Ectodermal cell (in vitro differentiated cells): ENCODE data around the gene CTBP2.

Experiments used
- H3K27ac ChIP-seq: 2 replicates; pipeline ENCODE4 v1.7.0; 2013; ENCODE audit warnings: mild to moderate bottlenecking, low read depth, low read length; ENCODE audit not compliant: insufficient read depth, poor library complexity, severe bottlenecking
- H3K27me3 ChIP-seq: 2 replicates; pipeline ENCODE4 v1.7.0; 2013; ENCODE audit warnings: mild to moderate bottlenecking, low read length; ENCODE audit not compliant: insufficient read depth, control insufficient read depth, poor library complexity, severe bottlenecking
- H3K36me3 ChIP-seq: one replicate; pipeline ENCODE4 v1.7.0; 2013; ENCODE audit warnings: low read length; ENCODE audit not compliant: control insufficient read depth, insufficient read depth
- H3K4me1 ChIP-seq: one replicate; pipeline ENCODE4 v1.7.0; 2013; ENCODE audit warnings: low read length; ENCODE audit not compliant: control insufficient read depth, insufficient read depth
- H3K4me3 ChIP-seq: 2 replicates; pipeline ENCODE4 v1.7.0; 2013; ENCODE audit warnings: low read depth, low read length, control low read depth; ENCODE audit not compliant: insufficient read depth
- H3K9me3 ChIP-seq: 2 replicates; pipeline ENCODE4 v1.7.0; 2013; ENCODE audit warnings: mild to moderate bottlenecking, low read length, moderate library complexity; ENCODE audit not compliant: control insufficient read depth
- WGBS, 2 experiments: methylation state at CpG; one replicate each; pipeline ENCODE4 v1.1.7; 2013; ENCODE audit warnings: missing lambda C conversion rate in 2 of 2; 5-methylcytosine and 5-hydroxymethylcytosine counted together

Gene CTBP2

DNA sequence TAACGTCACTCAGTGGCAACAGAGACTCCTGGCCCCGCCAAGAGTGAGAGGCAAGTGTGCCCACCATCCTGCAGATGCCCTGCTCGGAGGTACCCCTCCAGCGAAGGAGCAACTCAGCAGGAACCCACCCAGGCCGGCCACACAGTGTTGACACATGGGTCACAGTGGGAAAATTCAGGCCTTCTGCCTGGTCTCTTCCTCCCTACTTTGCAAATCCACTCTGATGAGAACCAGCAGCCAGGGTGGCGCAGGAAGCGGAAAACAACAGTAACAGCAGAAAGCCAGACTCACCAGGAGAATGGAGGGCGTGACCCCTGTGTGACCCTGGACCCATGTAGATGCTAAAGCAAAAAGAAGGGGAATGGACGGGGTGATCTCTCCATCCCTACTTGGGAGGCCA lies 53.8 kb downstream of the CTBP2 start:
- Histone ChIP-seq H3K36me3 (peaks cover 23% of the 10 kb centered on the region), H3K4me1 (no peaks in the 10 kb centered on the region), H3K9me3 (no peaks in the 10 kb centered on the region), H3K4me3 (no peak overlapping the region), H3K27ac (no peak overlapping the region), H3K27me3 (no peaks in the 10 kb centered on the region)
- WGBS, 2 experiments, result 92 to 96% methylated on average over 9 of the region's 9 CpGs

DNA sequence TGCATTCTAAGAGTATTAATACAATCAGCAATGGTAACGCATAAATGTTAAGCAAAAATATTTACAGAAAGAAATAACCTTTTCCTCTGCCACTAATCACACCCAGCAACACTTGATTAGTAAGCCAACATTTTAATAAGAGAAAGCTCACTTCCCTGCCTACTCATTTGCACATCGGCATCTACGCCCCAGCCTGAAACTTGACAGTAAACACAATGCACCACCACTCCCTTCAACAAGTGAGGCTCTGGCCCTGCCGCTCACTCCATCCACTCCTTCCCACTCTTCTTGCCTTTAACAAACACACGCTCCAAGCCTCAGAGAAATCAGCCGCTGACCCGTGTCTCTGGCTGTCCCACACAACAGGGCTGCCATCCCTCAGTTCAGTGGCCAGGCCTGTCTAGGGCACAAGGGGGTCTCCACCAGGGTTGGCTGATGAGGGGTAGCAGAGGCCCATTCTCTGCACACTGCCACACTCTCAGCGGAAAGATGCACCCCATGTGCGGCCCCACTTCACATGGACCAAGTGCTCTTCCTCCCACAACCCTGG lies 54.6 kb downstream of the CTBP2 start:
- Histone ChIP-seq H3K36me3 (peaks cover 23% of the 10 kb centered on the region), H3K4me3 (no peak overlapping the region), H3K9me3 (no peaks in the 10 kb centered on the region), H3K27me3 (no peaks in the 10 kb centered on the region), H3K27ac (no peak overlapping the region), H3K4me1 (no peaks in the 10 kb centered on the region)
- WGBS, 2 experiments, result 93 to 95% methylated on average over 9 of the region's 9 CpGs

- no peaks in the 10 kb centered on the region for H3K4me1 ChIP-seq
- no peaks in the 10 kb centered on the region for H3K9me3 ChIP-seq
- no peak overlapping the region for H3K4me3 ChIP-seq
- no peaks in the 10 kb centered on the region for H3K27me3 ChIP-seq
- no peak overlapping the region for H3K27ac ChIP-seq
- peaks cover 22% of the 10 kb centered on the region for H3K36me3 ChIP-seq
These were observed 55.2 kb downstream of the CTBP2 start for GRCh38 chr10:125105155-125105554.

DNA sequence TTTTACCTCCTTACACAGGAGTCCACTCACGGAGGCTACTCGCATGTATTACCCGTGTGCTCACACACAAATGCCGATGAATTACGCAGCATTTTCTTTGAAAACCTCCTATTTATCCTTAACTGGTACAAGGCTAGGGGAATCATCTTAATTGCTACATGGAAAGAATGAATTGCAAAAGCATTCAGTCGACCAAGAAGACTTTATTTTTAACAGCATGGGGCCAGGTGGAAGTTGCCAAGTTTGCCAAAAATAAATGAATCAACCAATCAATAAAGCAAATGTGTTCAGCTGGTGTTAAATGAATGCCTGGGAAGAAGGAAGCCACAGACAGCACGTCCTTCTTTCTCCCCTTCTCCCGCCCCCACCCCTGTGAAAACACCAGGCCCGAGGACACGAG lies 55.8 kb downstream of the CTBP2 start:
- 88 to 96% methylated on average over 8 to 9 of the region's 10 CpGs for WGBS, 2 experiments
- H3K27me3 ChIP-seq, result no peaks in the 10 kb centered on the region
- H3K27ac ChIP-seq, result no peak overlapping the region
- H3K9me3 ChIP-seq, result no peaks in the 10 kb centered on the region
- peaks cover 17% of the 10 kb centered on the region for H3K36me3 ChIP-seq
- H3K4me3 ChIP-seq, result no peak overlapping the region
- no peaks in the 10 kb centered on the region for H3K4me1 ChIP-seq

DNA sequence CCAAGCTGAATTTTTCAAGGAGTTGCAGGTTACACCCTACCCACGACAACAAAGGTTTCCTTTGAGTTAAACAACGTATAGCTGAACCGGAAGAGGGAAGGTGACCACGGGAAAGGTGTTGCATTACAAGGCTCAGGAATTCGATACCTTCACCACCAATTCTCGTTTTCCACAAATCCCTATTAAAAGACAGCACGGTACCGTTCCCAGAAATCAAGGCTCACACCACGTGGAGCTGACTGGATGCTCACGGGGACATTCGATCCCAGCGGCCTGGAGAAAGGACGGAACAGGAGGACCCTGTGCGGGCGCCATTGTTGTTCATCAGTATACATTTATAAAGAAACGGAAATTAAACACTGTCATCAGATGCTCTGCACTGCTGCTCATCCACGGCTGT lies 56.4 kb downstream of the CTBP2 start:
- H3K27me3 ChIP-seq, result no peaks in the 10 kb centered on the region
- 89 to 92% methylated on average over 17 of the region's 17 CpGs for WGBS, 2 experiments
- no peak overlapping the region for H3K4me3 ChIP-seq
- H3K9me3 ChIP-seq, result no peaks in the 10 kb centered on the region
- no peak overlapping the region for H3K27ac ChIP-seq
- H3K4me1 ChIP-seq, result no peaks in the 10 kb centered on the region
- peaks cover 15% of the 10 kb centered on the region for H3K36me3 ChIP-seq

- 89 to 91% methylated on average over 9 of the region's 9 CpGs for WGBS, 2 experiments
- no peak overlapping the region for H3K4me3 ChIP-seq
- H3K36me3 ChIP-seq, result peaks cover 12% of the 10 kb centered on the region
- no peaks in the 10 kb centered on the region for H3K4me1 ChIP-seq
- H3K27ac ChIP-seq, result no peak overlapping the region
- H3K27me3 ChIP-seq, result no peaks in the 10 kb centered on the region
- H3K9me3 ChIP-seq, result no peaks in the 10 kb centered on the region
These were observed 56.9 kb downstream of the CTBP2 start for GRCh38 chr10:125103466-125103865.

- WGBS, 2 experiments, result 91 to 93% methylated on average over 10 of the region's 10 CpGs
- no peak overlapping the region for H3K4me3 ChIP-seq
- peaks cover 6% of the 10 kb centered on the region for H3K36me3 ChIP-seq
- H3K27me3 ChIP-seq, result no peaks in the 10 kb centered on the region
- no peaks in the 10 kb centered on the region for H3K4me1 ChIP-seq
- H3K9me3 ChIP-seq, result no peaks in the 10 kb centered on the region
- H3K27ac ChIP-seq, result peak overlapping the region; percentile 11
These were observed 57.5 kb downstream of the CTBP2 start for GRCh38 chr10:125102821-125103220.

DNA sequence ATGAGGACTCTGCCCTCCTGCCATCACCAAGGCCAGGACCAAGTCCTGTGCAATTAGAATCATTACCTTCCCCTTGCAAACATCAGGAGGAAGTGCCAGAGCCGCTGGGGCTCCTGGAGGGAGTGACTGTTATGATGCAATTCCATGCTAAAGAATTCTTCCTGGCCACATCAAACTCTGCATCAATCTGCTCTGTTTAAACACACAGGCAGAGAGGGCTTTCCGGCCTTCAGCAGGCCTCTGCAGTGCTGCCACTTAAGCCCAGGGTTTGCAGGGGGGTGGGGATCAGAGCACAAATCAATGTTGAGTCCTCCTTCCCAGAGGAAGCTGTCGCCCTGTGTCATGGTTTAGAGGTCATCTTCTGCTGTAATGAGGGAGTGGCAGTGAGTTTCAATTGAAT lies 58.1 kb downstream of the CTBP2 start:
- peaks cover 2% of the 10 kb centered on the region for H3K36me3 ChIP-seq
- H3K27ac ChIP-seq, result no peak overlapping the region
- H3K27me3 ChIP-seq, result no peaks in the 10 kb centered on the region
- H3K4me1 ChIP-seq, result no peaks in the 10 kb centered on the region
- H3K9me3 ChIP-seq, result no peaks in the 10 kb centered on the region
- WGBS, 2 experiments, result 83 to 89% methylated on average over 3 of the region's 3 CpGs
- no peak overlapping the region for H3K4me3 ChIP-seq

- Histone ChIP-seq H3K4me1 (no peaks in the 10 kb centered on the region), H3K36me3 (no peaks in the 10 kb centered on the region), H3K9me3 (no peaks in the 10 kb centered on the region), H3K4me3 (no peak overlapping the region), H3K27ac (no peak overlapping the region), H3K27me3 (no peaks in the 10 kb centered on the region)
- WGBS, 2 experiments, result 94 to 95% methylated on average over 9 of the region's 9 CpGs
These were observed 58.8 kb downstream of the CTBP2 start for GRCh38 chr10:125101581-125101980.

DNA sequence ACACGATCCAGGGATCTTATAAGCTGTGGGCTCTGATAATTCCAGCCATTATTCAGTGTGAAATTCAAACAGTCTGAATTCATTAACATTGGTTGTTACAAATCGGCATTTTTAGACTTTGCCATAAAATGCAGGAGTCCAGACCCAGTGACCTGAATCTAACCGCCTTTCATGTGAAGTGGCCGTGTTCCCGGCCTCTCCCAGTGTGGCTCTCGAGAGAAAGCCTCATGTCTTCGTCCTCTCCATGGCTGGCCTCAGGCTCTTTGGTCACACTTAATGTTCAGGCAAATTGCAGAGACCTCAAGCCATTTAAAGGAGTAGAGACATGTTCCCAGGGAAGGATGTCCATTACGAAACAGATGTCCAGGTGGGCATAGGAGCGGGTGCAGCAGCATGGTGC lies 59.3 kb downstream of the CTBP2 start:
- Histone ChIP-seq H3K4me3 (no peak overlapping the region), H3K9me3 (no peaks in the 10 kb centered on the region), H3K36me3 (no peaks in the 10 kb centered on the region), H3K27ac (no peak overlapping the region), H3K4me1 (no peaks in the 10 kb centered on the region), H3K27me3 (no peaks in the 10 kb centered on the region)
- 91 to 92% methylated on average over 9 of the region's 9 CpGs for WGBS, 2 experiments
